ENCODE data around the gene C10orf143.

DNA sequence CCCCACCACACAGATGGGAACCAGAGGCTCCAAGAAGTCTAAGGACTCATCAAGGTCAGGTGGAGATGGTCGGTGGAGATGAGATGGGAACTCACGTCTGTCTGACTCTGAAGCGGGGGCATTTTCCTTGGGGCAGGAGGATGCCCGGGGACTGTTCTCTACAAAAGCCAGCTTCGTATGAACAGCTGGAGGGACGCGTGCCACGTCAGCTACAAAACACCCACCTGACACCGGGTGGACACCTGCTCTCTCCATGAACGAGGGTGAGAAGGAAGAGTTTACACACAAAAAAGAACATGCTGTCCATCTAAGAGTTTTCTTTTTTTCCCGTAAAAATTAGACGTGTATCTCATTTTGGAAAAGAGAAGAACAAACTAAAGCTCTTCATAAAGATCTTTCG, 47.7 kb downstream of the C10orf143 start:
- TF ChIP-seq, protein P1, sequence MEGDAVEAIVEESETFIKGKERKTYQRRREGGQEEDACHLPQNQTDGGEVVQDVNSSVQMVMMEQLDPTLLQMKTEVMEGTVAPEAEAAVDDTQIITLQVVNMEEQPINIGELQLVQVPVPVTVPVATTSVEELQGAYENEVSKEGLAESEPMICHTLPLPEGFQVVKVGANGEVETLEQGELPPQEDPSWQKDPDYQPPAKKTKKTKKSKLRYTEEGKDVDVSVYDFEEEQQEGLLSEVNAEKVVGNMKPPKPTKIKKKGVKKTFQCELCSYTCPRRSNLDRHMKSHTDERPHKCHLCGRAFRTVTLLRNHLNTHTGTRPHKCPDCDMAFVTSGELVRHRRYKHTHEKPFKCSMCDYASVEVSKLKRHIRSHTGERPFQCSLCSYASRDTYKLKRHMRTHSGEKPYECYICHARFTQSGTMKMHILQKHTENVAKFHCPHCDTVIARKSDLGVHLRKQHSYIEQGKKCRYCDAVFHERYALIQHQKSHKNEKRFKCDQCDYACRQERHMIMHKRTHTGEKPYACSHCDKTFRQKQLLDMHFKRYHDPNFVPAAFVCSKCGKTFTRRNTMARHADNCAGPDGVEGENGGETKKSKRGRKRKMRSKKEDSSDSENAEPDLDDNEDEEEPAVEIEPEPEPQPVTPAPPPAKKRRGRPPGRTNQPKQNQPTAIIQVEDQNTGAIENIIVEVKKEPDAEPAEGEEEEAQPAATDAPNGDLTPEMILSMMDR (IDR thresholded peaks at IDR 0.05): no peak
- TF ChIP-seq POLR2AphosphoS5 (IDR thresholded peaks at IDR 0.05) (no peak), POLR2A (IDR thresholded peaks at IDR 0.05; ENCODE audit: low read depth) (no peak)
